Ishikawa (cell line): ENCODE results near the gene SLC23A2.

Experiments used
- EP300 ChIP-seq: IDR thresholded peaks from 2 replicates; pipeline ENCODE4 v1.6.1; 2012; ENCODE audit warnings: borderline replicate concordance
- REST ChIP-seq: IDR thresholded peaks from 2 replicates; pipeline ENCODE4 v1.6.1; 2012; ENCODE audit warnings: low read depth, mild to moderate bottlenecking

- TF ChIP-seq REST (no peak), EP300 (no peak)
Measured at GRCh38 chr20:4999788-5000187, 1.5 kb downstream of the SLC23A2 start.
